Keratinocyte (primary cell): ENCODE measurements around the gene FOXP3. TPM values are rescaled to one million over a fixed set of nuclear protein-coding genes. Genes with fewer than 3 reads are reported as not detected.

Experiments
- DNase-seq: peaks from one replicate; pipeline ENCODE4 v3.0.0-alpha.2; 2011; ENCODE audit warnings: low read depth, missing footprints, low spot score
- FAIRE-seq: peaks from 2 replicates; lab custom pipeline; 2011; peaks lifted over from hg19 to GRCh38; lab: Jason Lieb, UNC
- H2AFZ ChIP-seq: 2 replicates; pipeline ENCODE4 v1.6.0; 2012; ENCODE audit warnings: low read length, control low read depth, inconsistent platforms; ENCODE audit not compliant: control insufficient read depth
- H3K27ac ChIP-seq: 2 replicates; pipeline ENCODE4 v1.5.1; 2011; ENCODE audit warnings: low read length; ENCODE audit not compliant: control insufficient read depth, insufficient read depth
- H3K27me3 ChIP-seq: 3 replicates; pipeline ENCODE4 v1.6.0; 2011; ENCODE audit warnings: low read length; ENCODE audit not compliant: control insufficient read depth, insufficient read depth; ENCODE audit errors: extremely low read depth
- H3K36me3 ChIP-seq, 2 experiments: 2 replicates in 1 of 2; 3 replicates in 1 of 2; pipeline ENCODE4 v1.5.1; 2011; ENCODE audit warnings: low read length in 2 of 2, mild to moderate bottlenecking in 1 of 2; ENCODE audit not compliant: control insufficient read depth in 2 of 2, insufficient read depth in 2 of 2; ENCODE audit errors: extremely low read depth in 1 of 2
- H3K4me1 ChIP-seq: 3 replicates; pipeline ENCODE4 v1.5.1; 2011; ENCODE audit warnings: low read length; ENCODE audit not compliant: control insufficient read depth, insufficient read depth; ENCODE audit errors: extremely low read depth
- H3K4me2 ChIP-seq: 3 replicates; pipeline ENCODE4 v1.6.0; 2011; ENCODE audit warnings: low read depth, low read length; ENCODE audit not compliant: control insufficient read depth, insufficient read depth; ENCODE audit errors: extremely low read depth
- H3K4me3 ChIP-seq, 3 experiments: fragments of 200-600 bp in 1 of 3; sonication (generic) in 1 of 3; 2 replicates in 2 of 3; 3 replicates in 1 of 3; pipeline ENCODE4 v1.5.1; 2011 to 2016; ENCODE audit warnings: low read length in 3 of 3, mild to moderate bottlenecking in 3 of 3, control low read depth in 2 of 3, inconsistent platforms in 1 of 3, low read depth in 1 of 3, mixed read lengths in 1 of 3, mixed run types in 1 of 3, moderate library complexity in 1 of 3; ENCODE audit not compliant: control insufficient read depth in 2 of 3, insufficient read depth in 2 of 3; ENCODE audit errors: extremely low read depth in 1 of 3
- H3K79me2 ChIP-seq: 2 replicates; pipeline ENCODE4 v1.6.0; 2012; ENCODE audit warnings: low read length; ENCODE audit not compliant: control insufficient read depth, insufficient read depth
- H3K9ac ChIP-seq: 3 replicates; pipeline ENCODE4 v1.6.0; 2011; ENCODE audit warnings: low read length; ENCODE audit not compliant: control insufficient read depth, insufficient read depth; ENCODE audit errors: extremely low read depth
- H3K9me1 ChIP-seq: 3 replicates; pipeline ENCODE4 v1.6.0; 2011; ENCODE audit warnings: low read length; ENCODE audit not compliant: control insufficient read depth, insufficient read depth; ENCODE audit errors: extremely low read depth
- H3K9me3 ChIP-seq: 2 replicates; pipeline ENCODE4 v1.5.1; 2012; ENCODE audit warnings: low read depth, low read length; ENCODE audit not compliant: control insufficient read depth
- H4K20me1 ChIP-seq: 3 replicates; pipeline ENCODE4 v1.6.0; 2011; ENCODE audit warnings: low read length; ENCODE audit not compliant: control insufficient read depth, insufficient read depth; ENCODE audit errors: extremely low read depth
- EZH2 ChIP-seq: IDR thresholded peaks from one replicate; pipeline ENCODE4 v1.6.1; 2012; ENCODE audit warnings: inconsistent platforms, mild to moderate bottlenecking, low read length, moderate library complexity
- dilution Hi-C: fragments of 300-500 bp; cut with MboI; formaldehyde crosslinking; loops from one replicate; pipeline ENCODE4 v1.7.0; 2020; ENCODE audit warnings: low sequenced_read_pairs; ENCODE audit not compliant: extremely low pct_ligation_motif_present
- polyA plus RNA-seq, 5 experiments: library from polyadenylated mRNA; depleted of rRNA in 3 of 5; stranded (reverse) in 3 of 5; stranded (forward) in 1 of 5; unstranded in 1 of 5; fragments of >200 nt; gene quantifications; 1 replicate in 1 of 5; 2 replicates in 3 of 5; 3 replicates in 1 of 5; pipeline versions ENCODE4 v1.2.1 to v1.2.3, GENCODE V29; 2011 to 2012; ENCODE audit warnings: missing spikeins in 2 of 5, low read depth in 1 of 5, low replicate concordance in 1 of 5
- TF ChIP-seq, protein P1 (sequence below), 3 experiments: IDR thresholded peaks in 1 of 3; conservative IDR thresholded peaks in 1 of 3; optimal IDR thresholded peaks in 1 of 3; 2 replicates in 2 of 3; 3 replicates in 1 of 3; pipeline versions ENCODE3 to v1.5.1; 2011; ENCODE audit warnings: low read length in 3 of 3, mild to moderate bottlenecking in 3 of 3, moderate library complexity in 2 of 3, control low read depth in 1 of 3, inconsistent platforms in 1 of 3; ENCODE audit not compliant: insufficient read depth in 2 of 3; ENCODE audit errors: extremely low read depth in 1 of 3

The FOXP3 gene
- polyA plus RNA-seq, 1 donor (not counting 4 experiments of a cell fraction or from before 2014, with no cell fraction given), result 0.05 TPM

DNA sequence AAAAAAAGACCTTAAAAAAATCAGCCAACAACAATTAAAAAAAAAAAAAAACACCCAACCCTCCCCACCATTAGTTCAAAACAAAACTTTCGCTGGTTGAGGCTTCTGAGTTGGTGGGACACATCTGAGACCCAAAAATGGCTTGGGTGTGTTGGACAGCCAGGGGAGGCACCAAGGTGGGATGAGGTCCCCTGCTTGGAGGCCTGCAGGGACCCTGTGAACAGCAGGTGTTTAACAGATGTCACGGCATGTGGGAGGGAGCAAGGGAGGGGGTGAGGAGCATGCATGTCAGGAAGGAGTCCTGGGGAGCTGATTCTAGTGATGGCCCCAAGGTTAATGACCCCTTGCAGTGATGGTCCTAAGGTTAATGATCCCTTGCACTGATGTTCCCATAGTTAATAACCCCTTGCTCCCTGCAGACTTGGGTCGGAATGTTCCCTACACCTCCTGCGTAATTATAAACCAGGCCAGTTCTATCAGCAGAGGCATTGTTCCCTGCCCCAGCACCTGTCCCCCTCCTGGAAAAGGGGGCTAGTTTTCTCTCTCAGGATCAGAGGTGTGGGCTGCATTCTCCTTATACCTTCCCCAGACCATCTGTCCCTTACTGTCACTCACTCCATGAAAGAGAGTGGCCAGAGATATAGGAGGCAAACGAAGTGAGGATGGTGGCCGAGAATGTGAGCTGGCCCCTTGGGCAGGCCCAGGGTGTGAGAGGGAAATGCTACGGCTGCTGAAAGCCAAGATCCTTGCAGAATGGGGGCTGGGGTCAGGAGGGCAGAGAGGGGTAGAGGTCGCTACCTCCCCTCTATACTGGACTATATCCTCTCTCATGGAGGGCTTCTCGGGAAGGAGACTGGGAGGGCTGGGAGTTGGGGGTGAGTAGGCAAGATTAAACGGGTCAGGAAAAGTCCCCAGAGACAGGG is 2.3 kb upstream of the FOXP3 start:
- H3K36me3 ChIP-seq, result no peaks in the 10 kb centered on the region
- H3K27me3 ChIP-seq, result no peaks in the 10 kb centered on the region
- dilution Hi-C loops, result no loop called here
- H3K4me1 ChIP-seq, result peaks cover 10% of the 10 kb centered on the region
- H4K20me1 ChIP-seq, result no peaks in the 10 kb centered on the region
- H3K9ac ChIP-seq, result no peak overlapping the region
- H3K9me1 ChIP-seq, result no peaks in the 10 kb centered on the region
- no peak overlapping the region for H3K4me3 ChIP-seq
- no peak overlapping the region for H3K4me2 ChIP-seq
- no peak overlapping the region for H2AFZ ChIP-seq
- H3K9me3 ChIP-seq, result no peaks in the 10 kb centered on the region
- no peak for TF ChIP-seq EZH2
- TF ChIP-seq, protein P1, sequence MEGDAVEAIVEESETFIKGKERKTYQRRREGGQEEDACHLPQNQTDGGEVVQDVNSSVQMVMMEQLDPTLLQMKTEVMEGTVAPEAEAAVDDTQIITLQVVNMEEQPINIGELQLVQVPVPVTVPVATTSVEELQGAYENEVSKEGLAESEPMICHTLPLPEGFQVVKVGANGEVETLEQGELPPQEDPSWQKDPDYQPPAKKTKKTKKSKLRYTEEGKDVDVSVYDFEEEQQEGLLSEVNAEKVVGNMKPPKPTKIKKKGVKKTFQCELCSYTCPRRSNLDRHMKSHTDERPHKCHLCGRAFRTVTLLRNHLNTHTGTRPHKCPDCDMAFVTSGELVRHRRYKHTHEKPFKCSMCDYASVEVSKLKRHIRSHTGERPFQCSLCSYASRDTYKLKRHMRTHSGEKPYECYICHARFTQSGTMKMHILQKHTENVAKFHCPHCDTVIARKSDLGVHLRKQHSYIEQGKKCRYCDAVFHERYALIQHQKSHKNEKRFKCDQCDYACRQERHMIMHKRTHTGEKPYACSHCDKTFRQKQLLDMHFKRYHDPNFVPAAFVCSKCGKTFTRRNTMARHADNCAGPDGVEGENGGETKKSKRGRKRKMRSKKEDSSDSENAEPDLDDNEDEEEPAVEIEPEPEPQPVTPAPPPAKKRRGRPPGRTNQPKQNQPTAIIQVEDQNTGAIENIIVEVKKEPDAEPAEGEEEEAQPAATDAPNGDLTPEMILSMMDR (optimal IDR thresholded peaks at IDR 0.05 in 1 of 3, IDR thresholded peaks at IDR 0.05 in 1 of 3, conservative IDR thresholded peaks at IDR 0.05 in 1 of 3; ENCODE audit: extremely low read depth in 1 of 3, insufficient read depth in 2 of 3, low read length in 3 of 3), result no peak
- no peaks in the 10 kb centered on the region for H3K79me2 ChIP-seq
- DNase-seq, result no peak
- FAIRE-seq, result no peak
- H3K27ac ChIP-seq, result no peak overlapping the region

DNA sequence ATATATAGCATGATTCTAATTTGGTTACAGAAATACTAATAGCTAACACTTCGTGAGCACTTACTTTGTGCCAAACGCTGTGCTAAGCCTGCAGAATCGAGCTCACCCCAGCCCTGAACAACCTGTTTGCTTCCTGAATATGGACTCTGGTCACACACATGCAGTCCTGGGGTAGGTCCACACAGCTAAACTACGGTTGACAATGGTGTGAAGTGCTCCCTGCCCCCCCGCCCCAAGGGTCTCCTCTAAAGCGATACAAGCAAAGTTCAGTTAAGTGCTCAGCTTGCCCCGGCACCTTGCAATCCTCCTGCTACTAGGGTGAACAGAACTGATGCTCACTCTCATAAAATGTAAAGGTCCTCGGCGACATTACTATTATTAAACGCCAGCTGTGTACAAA is 879 bp downstream of the FOXP3 start:
- no peak overlapping the region for H3K9ac ChIP-seq
- no peak overlapping the region for H3K4me2 ChIP-seq
- dilution Hi-C loops, result no loop called here
- DNase-seq, result no peak
- H3K36me3 ChIP-seq, result no peaks in the 10 kb centered on the region
- FAIRE-seq, result no peak
- H2AFZ ChIP-seq, result no peak overlapping the region
- TF ChIP-seq, protein P1 (optimal IDR thresholded peaks at IDR 0.05 in 1 of 3, IDR thresholded peaks at IDR 0.05 in 1 of 3, conservative IDR thresholded peaks at IDR 0.05 in 1 of 3; ENCODE audit: extremely low read depth in 1 of 3, insufficient read depth in 2 of 3, low read length in 3 of 3), result no peak
- no peak for TF ChIP-seq EZH2
- H3K27me3 ChIP-seq, result no peaks in the 10 kb centered on the region
- no peaks in the 10 kb centered on the region for H3K79me2 ChIP-seq
- no peaks in the 10 kb centered on the region for H3K9me1 ChIP-seq
- H3K27ac ChIP-seq, result no peak overlapping the region
- no peaks in the 10 kb centered on the region for H4K20me1 ChIP-seq
- H3K9me3 ChIP-seq, result no peaks in the 10 kb centered on the region
- H3K4me1 ChIP-seq, result no peaks in the 10 kb centered on the region
- no peak overlapping the region for H3K4me3 ChIP-seq
